RWPE2 (cell line): ENCODE measurements around the gene ZSWIM9.

Experiments
- ATAC-seq: fragments of 200-7000 bp; cut with Tn5 transposase; 3 replicates; pipeline ENCODE4 v1.9.1; 2021; ENCODE audit warnings: low read depth
- DNase-seq: peaks from one replicate; pipeline ENCODE4 v3.0.0-alpha.2; 2020; ENCODE audit warnings: low spot score
- H3K27ac ChIP-seq: fragments of 450-650 bp; 2 replicates; pipeline ENCODE4 v1.5.1; 2017; ENCODE audit warnings: mild to moderate bottlenecking; ENCODE audit not compliant: poor library complexity, severe bottlenecking
- H3K27me3 ChIP-seq: fragments of 250-450 bp; sonication (Bioruptor Pico); 2 replicates; pipeline ENCODE4 v1.5.1; 2021; ENCODE audit warnings: mild to moderate bottlenecking, moderate library complexity; ENCODE audit not compliant: insufficient read depth, poor library complexity, severe bottlenecking
- H3K36me3 ChIP-seq: fragments of 250-450 bp; sonication (Bioruptor Pico); 2 replicates; pipeline ENCODE4 v1.5.1; 2020; ENCODE audit warnings: low read depth, mild to moderate bottlenecking, moderate library complexity
- H3K4me1 ChIP-seq: fragments of 250-450 bp; sonication (Bioruptor Pico); 2 replicates; pipeline ENCODE4 v1.5.1; 2021; ENCODE audit warnings: mild to moderate bottlenecking, moderate library complexity; ENCODE audit not compliant: insufficient read depth, poor library complexity, severe bottlenecking
- H3K4me3 ChIP-seq: fragments of 250-450 bp; sonication (Bioruptor Pico); 2 replicates; pipeline ENCODE4 v1.5.1; 2021; ENCODE audit warnings: mild to moderate bottlenecking, moderate library complexity; ENCODE audit not compliant: severe bottlenecking
- H3K9me3 ChIP-seq: fragments of 250-450 bp; sonication (Bioruptor Pico); 2 replicates; pipeline ENCODE4 v1.5.1; 2021; ENCODE audit warnings: mild to moderate bottlenecking, moderate library complexity; ENCODE audit not compliant: severe bottlenecking
- TF ChIP-seq, protein P1 (sequence below): fragments of 450-650 bp; IDR thresholded peaks from one replicate; pipeline ENCODE4 v1.5.1; 2017; ENCODE audit warnings: mild to moderate bottlenecking, moderate library complexity; ENCODE audit not compliant: poor library complexity, severe bottlenecking

Gene ZSWIM9

DNA sequence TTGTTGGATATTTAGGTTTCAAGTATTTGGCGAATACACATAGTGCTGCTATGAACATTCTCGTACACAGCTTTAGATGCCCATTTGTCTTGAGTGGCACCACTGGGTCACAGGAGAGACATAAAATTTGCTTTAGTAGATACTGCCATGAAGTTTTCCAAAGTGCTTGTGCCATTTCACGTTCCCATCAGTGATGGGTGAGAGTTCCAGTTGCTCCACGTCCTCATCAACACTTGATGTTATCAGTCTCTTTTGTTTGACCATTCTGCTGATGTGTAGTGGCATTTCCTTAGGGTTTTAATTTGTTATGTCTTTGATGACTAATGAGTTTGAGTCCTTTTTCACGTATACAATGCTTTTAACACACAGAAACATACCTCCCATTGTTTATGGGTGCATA lies 11.0 kb downstream of the ZSWIM9 start:
- H3K27ac ChIP-seq: no peak overlapping the region
- H3K27me3 ChIP-seq: no peaks in the 10 kb centered on the region
- H3K4me1 ChIP-seq: no peaks in the 10 kb centered on the region
- no peak for DNase-seq
- TF ChIP-seq, protein P1, sequence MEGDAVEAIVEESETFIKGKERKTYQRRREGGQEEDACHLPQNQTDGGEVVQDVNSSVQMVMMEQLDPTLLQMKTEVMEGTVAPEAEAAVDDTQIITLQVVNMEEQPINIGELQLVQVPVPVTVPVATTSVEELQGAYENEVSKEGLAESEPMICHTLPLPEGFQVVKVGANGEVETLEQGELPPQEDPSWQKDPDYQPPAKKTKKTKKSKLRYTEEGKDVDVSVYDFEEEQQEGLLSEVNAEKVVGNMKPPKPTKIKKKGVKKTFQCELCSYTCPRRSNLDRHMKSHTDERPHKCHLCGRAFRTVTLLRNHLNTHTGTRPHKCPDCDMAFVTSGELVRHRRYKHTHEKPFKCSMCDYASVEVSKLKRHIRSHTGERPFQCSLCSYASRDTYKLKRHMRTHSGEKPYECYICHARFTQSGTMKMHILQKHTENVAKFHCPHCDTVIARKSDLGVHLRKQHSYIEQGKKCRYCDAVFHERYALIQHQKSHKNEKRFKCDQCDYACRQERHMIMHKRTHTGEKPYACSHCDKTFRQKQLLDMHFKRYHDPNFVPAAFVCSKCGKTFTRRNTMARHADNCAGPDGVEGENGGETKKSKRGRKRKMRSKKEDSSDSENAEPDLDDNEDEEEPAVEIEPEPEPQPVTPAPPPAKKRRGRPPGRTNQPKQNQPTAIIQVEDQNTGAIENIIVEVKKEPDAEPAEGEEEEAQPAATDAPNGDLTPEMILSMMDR: no peak
- H3K9me3 ChIP-seq: no peaks in the 10 kb centered on the region
- no peak overlapping the region for H3K4me3 ChIP-seq
- no peaks in the 10 kb centered on the region for H3K36me3 ChIP-seq
- no peak for ATAC-seq

DNA sequence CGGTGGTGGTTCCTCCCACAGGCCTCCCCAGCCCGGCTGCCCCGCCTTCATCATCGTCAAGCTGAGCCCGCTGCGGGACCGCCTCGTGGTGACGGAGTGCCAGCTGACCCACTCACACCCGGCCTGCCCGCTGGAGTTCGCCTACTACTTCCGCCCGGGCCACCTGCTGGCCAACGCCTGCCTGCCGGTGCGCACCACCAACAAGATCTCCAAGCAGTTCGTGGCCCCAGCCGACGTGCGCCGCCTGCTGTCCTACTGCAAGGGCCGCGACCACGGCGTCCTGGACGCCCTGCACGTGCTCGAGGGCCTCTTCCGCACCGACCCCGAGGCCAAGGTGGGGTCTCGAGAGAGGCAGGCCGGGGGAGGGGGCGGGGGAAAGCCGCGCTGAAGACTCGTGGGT lies 12.0 kb downstream of the ZSWIM9 start:
- TF ChIP-seq, protein P1: no peak
- DNase-seq: no peak
- no peak for ATAC-seq
- Histone ChIP-seq H3K27ac (no peak overlapping the region), H3K36me3 (no peaks in the 10 kb centered on the region), H3K4me1 (no peaks in the 10 kb centered on the region), H3K9me3 (no peaks in the 10 kb centered on the region), H3K4me3 (no peak overlapping the region), H3K27me3 (no peaks in the 10 kb centered on the region)

DNA sequence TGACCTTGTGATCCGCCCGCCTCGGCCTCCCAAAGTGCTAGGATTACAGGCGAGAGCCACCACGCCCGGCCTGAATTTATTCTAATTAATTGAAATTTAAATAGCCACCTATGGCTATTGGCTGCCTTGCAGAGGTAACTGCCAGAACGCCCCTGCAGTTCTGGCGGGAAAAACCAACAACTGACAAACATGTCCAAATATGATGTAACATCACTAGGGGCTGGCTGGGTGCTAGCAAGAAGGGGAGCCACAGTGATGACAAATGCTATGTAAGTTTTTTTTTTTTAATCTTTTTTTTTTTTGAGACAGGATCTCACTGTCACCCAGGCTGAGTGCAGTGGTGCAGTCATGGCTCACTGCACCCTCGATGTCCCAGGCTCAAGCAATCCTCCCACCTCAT lies 12.9 kb downstream of the ZSWIM9 start:
- TF ChIP-seq, protein P1: no peak
- H3K27ac ChIP-seq: no peak overlapping the region

DNA sequence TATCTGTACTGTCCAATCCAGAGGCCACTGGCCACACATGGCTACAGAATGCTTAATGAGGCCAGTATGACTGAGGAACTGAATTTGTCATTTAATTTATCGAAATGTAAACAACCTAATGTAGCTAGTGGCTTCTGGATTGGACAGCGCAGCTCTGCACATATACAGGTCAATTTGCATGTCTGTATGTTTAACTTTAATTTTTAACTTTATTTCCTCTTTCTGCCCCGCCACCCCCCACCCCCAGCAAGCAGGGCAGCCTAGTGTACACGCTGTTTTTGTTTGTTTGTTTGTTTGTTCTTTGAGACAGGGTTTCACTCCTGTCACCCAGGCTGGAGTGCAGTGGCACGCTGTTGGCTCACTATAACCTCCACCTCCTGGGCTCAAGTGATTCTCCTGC lies 15.5 kb downstream of the ZSWIM9 start:
- Histone ChIP-seq H3K4me3 (no peak overlapping the region), H3K27ac (no peak overlapping the region)
- no peak for ATAC-seq

More for the DNA sequence above, 12.9 kb downstream of the ZSWIM9 start:
- Histone ChIP-seq H3K9me3 (no peaks in the 10 kb centered on the region), H3K4me1 (no peaks in the 10 kb centered on the region), H3K4me3 (no peak overlapping the region), H3K27me3 (no peaks in the 10 kb centered on the region), H3K36me3 (no peaks in the 10 kb centered on the region)
- ATAC-seq: no peak
- DNase-seq: no peak

DNA sequence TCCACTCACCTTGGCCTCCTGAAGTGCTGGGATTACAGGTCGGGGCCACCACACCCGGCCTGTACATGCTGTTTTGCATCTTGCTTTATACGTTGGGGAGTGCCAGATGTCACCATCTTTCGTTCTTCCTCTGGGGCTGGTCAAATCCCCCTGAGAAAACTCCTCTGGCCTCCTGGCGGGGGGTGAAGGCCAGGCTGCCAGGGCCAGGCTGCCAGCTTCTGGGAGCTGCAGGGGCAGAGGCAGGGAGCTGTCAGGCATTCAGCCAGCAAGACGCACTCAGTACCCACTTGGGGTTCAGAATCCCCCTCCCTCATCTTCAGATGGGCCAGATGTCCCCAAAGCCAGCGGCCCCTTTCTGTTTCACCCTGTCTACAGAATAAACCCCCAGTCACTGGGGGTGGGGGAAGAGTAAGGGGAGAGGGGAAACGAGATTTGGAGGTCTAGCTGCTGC lies 16.1 kb downstream of the ZSWIM9 start:
- no peak for ATAC-seq
- H3K27ac ChIP-seq: no peak overlapping the region
- no peak overlapping the region for H3K4me3 ChIP-seq
- no peaks in the 10 kb centered on the region; the same call in 1 of the 2 replicates for H3K36me3 ChIP-seq
- no peaks in the 10 kb centered on the region for H3K27me3 ChIP-seq
- DNase-seq: no peak
- TF ChIP-seq, protein P1: no peak
- no peaks in the 10 kb centered on the region for H3K9me3 ChIP-seq
- no peaks in the 10 kb centered on the region for H3K4me1 ChIP-seq

More for the DNA sequence above, 15.5 kb downstream of the ZSWIM9 start:
- TF ChIP-seq, protein P1: no peak
- Histone ChIP-seq H3K27me3 (no peaks in the 10 kb centered on the region), H3K9me3 (no peaks in the 10 kb centered on the region), H3K36me3 (no peaks in the 10 kb centered on the region; the same call in 1 of the 2 replicates), H3K4me1 (no peaks in the 10 kb centered on the region)
- DNase-seq: no peak
